Epithelial cell of proximal tubule (primary cell): ENCODE results near the gene B3GALT2. TPM values are rescaled to one million over a fixed set of nuclear protein-coding genes. Genes with fewer than 3 reads are reported as not detected.
"Not testable (repeated sequence)": the region's sequence is repeated elsewhere in the genome, so short reads cannot be mapped to it uniquely, and the experiment has no call there.

Source experiments
- DNase-seq: peaks from one replicate; pipeline ENCODE4 v3.0.0-alpha.2; 2011; ENCODE audit warnings: low read depth
- H3K4me3 ChIP-seq: 2 replicates; pipeline ENCODE4 v1.5.1; 2011; ENCODE audit warnings: low read depth, mild to moderate bottlenecking, low read length
- CTCF ChIP-seq: conservative IDR thresholded peaks from 2 replicates; pipeline ENCODE4 v1.5.1; 2012; ENCODE audit warnings: low read depth, mild to moderate bottlenecking, low read length
- total RNA-seq: library from RNA; depleted of rRNA; stranded (reverse); fragments of >200 nt; gene quantifications from 2 replicates; pipeline ENCODE4 v1.2.3, GENCODE V29; 2015

Gene B3GALT2
- total RNA-seq, 1 donor from 2014 or later = not detected

DNA sequence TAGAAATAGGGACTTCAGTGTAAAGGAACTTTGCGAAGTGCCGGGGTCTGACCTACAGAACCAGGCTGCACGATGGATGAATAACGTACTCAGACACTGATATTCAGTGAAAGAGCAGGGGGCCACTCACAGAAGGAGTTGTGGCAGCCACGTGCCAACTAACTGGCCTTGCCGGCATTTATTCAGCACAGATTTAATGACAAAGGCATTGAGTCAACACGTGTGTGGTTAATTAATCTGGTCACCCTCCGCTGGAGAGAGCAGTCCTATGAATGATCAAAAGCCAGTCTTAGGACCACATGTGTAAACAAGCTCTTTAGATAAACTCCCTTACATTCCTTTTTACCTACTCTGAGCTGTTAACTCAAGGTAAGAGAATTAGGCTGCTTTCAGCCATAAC lies 6.2 kb upstream of the B3GALT2 start:
- TF ChIP-seq CTCF = no peak
- no peak for DNase-seq
- no peak overlapping the region for H3K4me3 ChIP-seq

DNA sequence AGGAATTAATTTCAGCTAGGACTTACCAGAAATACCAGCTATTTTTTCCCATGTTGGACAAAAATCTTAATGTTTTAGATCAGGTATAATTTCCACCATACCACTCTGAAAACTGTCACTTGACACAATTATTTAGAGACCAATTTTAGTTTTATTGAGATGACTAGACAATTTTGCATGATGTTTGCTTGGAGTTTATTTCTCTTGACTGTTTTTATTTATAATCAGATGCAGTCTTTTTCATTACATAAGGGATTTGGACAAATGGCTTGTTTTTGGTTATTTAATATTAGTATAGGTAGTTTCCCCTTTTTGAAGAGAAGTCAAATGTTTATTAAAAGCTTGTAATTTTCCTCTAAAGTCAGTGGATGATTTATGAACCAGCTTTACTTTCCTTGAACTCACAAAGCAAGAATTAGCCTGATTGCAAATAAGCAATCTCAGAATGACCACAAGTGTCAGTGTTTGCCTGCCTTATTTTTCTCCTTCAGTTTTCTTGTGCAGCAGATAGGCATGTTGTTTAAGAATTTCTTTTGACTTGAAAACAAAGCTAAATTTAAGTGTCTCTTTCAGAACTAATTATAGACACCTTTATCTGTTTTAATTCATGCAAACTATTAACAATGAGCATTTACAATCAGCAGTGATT lies 3.8 kb upstream of the B3GALT2 start:
- TF ChIP-seq CTCF = peak; percentile 49
- H3K4me3 ChIP-seq = no peak overlapping the region
- no peak for DNase-seq

DNA sequence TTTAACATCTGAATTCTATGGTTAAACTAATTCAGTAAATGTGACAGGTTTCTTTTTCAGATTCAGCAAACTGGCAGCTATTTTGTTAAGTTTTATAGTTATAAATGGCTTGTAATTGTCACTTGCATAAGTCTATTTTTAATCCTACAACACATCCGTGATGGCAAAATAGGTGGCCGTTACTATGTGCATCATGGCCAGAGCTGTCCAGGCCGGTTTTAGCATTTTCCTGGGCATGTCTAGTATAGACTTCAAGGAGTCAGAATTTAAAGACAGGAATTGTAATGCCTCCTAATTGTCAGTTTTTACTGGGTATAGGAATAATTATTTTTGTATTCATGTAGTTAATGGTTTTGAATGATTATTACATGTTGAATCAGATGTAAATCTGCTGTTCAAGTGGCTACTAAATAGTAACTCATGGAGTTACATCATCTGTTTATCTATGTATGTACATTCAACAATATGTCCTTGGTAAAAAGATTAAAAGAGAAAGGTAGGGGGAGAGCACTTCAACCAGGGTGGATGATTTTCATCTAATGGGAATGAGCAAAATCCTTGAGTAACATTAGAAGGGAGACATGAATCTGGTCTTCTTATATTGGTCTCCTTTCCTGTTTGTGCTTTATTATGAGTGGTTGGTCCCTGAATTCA lies 3.2 kb upstream of the B3GALT2 start:
- no peak for TF ChIP-seq CTCF
- no peak for DNase-seq
- no peak overlapping the region for H3K4me3 ChIP-seq

GRCh38 chr1:193188915-193189314 lies 2.5 kb upstream of the B3GALT2 start:
- not testable (repeated sequence) for DNase-seq, H3K4me3 ChIP-seq

GRCh38 chr1:193187114-193187513 lies 701 bp upstream of the B3GALT2 start:
- no peak overlapping the region for H3K4me3 ChIP-seq
- no peak for DNase-seq
- no peak for TF ChIP-seq CTCF

DNA sequence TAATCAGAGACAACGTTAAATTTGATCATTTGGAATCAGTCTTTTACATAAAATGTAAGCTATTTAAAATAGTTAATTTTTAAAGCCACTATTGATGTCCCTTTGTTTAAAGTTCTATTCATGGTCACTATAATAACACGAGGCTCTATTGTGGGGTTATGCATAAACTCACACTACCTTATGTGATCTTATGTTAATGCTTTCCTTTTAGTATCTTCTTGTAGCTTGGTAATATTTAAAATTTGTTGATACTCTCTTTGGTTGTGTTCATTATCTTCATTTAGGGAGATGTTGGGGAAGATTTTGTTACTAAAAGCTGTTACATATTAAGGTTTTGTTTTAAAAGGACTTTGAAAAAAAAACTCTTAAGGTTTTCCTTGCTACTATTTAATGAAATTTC lies 1.2 kb downstream of the B3GALT2 start:
- TF ChIP-seq CTCF = no peak
- no peak overlapping the region for H3K4me3 ChIP-seq
- no peak for DNase-seq

DNA sequence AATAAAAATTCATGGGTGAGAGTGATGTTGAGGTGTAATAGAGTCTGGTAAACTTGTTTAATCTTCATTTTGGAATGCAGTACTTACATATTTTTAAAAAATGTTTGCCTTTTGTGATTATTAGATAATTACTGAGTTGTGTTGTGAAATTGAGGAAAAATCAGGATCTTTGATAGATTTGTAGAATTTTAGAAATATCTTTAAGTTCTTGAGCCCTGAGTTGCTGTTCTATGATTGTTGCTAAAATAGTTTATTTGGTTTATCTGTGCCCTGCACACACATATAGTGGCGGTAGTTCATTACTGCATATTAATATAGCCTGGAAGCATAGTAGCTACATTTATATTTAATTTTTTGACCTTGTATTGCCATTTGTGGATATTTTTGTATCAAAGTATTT lies 1.6 kb downstream of the B3GALT2 start:
- TF ChIP-seq CTCF = no peak
- no peak overlapping the region for H3K4me3 ChIP-seq
- no peak for DNase-seq
